ENCODE measurements around the gene GFM1.

The GFM1 gene

GRCh38 chr3:158644345-158644908 is at the start of gene GFM1:
Gene GFM1 (plus strand): TSS chr3:158644527. CDS start chr3:158644635, 108 bp downstream.
- peak; percentile 50 to 90 for DNase-seq

GRCh38 chr3:158600787-158601186 is 43.5 kb upstream of the GFM1 start:
- DNase-seq: no peak

- no peak for DNase-seq
Observed at GRCh38 chr3:158602227-158602626, 42.1 kb upstream of the GFM1 start.

- DNase-seq: no peak
Observed at GRCh38 chr3:158617982-158618875, 26.1 kb upstream of the GFM1 start.

GRCh38 chr3:158625881-158626280 is 18.4 kb upstream of the GFM1 start:
- no peak for DNase-seq

GRCh38 chr3:158631981-158632380 is 12.3 kb upstream of the GFM1 start:
- DNase-seq: no peak

- DNase-seq: no peak
Observed at GRCh38 chr3:158640646-158641045, 3.7 kb upstream of the GFM1 start.

- no peak for DNase-seq
Observed at GRCh38 chr3:158642005-158642404, 2.3 kb upstream of the GFM1 start.

- DNase-seq: no peak
Observed at GRCh38 chr3:158642474-158643210, 1.7 kb upstream of the GFM1 start.

- no peak for DNase-seq
Observed at GRCh38 chr3:158649791-158650190, 5.5 kb downstream of the GFM1 start.

GRCh38 chr3:158651192-158651591 is 6.9 kb downstream of the GFM1 start:
- DNase-seq: no peak

GRCh38 chr3:158652463-158652862 is 8.1 kb downstream of the GFM1 start:
- no peak for DNase-seq

- no peak for DNase-seq
Observed at GRCh38 chr3:158658889-158659288, 14.6 kb downstream of the GFM1 start.

- no peak for DNase-seq
Observed at GRCh38 chr3:158659454-158660237, 15.3 kb downstream of the GFM1 start.

GRCh38 chr3:158660711-158661110 is 16.4 kb downstream of the GFM1 start:
- no peak for DNase-seq

- no peak for DNase-seq
Observed at GRCh38 chr3:158663246-158663645, 18.9 kb downstream of the GFM1 start.

GRCh38 chr3:158663832-158664231 is 19.5 kb downstream of the GFM1 start:
- no peak for DNase-seq

- no peak for DNase-seq
Observed at GRCh38 chr3:158666416-158666815, 22.1 kb downstream of the GFM1 start.

- no peak for DNase-seq
Observed at GRCh38 chr3:158668506-158668905, 24.2 kb downstream of the GFM1 start.

GRCh38 chr3:158671821-158672214 is 27.5 kb downstream of the GFM1 start:
- DNase-seq: no peak

- DNase-seq: peak; percentile 26 to 54
Observed at GRCh38 chr3:158672215-158673176, 28.2 kb downstream of the GFM1 start, which contains the start of gene LXN. Gene LXN (minus strand): TSS chr3:158672648. CDS start chr3:158672478, 170 bp downstream.

Data from cerebellar nuclear complex (tissue), 1 donor.